Osteocyte (in vitro differentiated cells): ENCODE data around the gene RPRD1B. TPM values are rescaled to one million over a fixed set of nuclear protein-coding genes. Genes with fewer than 3 reads are reported as not detected.

ENCODE experiments used
- DNase-seq: peaks from one replicate; pipeline ENCODE4 v3.0.0; 2021; ENCODE audit warnings: mixed read lengths; ENCODE audit not compliant: unreplicated experiment; ENCODE audit errors: extremely low spot score
- H3K27ac Mint-ChIP-seq: one replicate; pipeline ENCODE4 v1.8.0; 2021; ENCODE audit warnings: mild to moderate bottlenecking, mixed read lengths; ENCODE audit not compliant: unreplicated experiment
- H3K27me3 Mint-ChIP-seq: one replicate; pipeline ENCODE4 v1.8.0; 2021; ENCODE audit warnings: mixed read lengths; ENCODE audit not compliant: unreplicated experiment
- H3K36me3 Mint-ChIP-seq: one replicate; pipeline ENCODE4 v1.8.0; 2021; ENCODE audit warnings: mixed read lengths; ENCODE audit not compliant: unreplicated experiment
- H3K4me1 Mint-ChIP-seq: one replicate; pipeline ENCODE4 v1.8.0; 2021; ENCODE audit warnings: mixed read lengths; ENCODE audit not compliant: unreplicated experiment
- H3K4me3 Mint-ChIP-seq: one replicate; pipeline ENCODE4 v1.8.0; 2021; ENCODE audit warnings: mild to moderate bottlenecking, moderate library complexity, mixed read lengths; ENCODE audit not compliant: unreplicated experiment
- H3K9me3 Mint-ChIP-seq: one replicate; pipeline ENCODE4 v1.8.0; 2021; ENCODE audit warnings: mixed read lengths; ENCODE audit not compliant: unreplicated experiment
- CTCF ChIP-seq: fragments of 200-600 bp; sonication (generic); IDR thresholded peaks from 2 replicates; pipeline ENCODE4 v1.5.0; 2021; ENCODE audit warnings: antibody characterized with exemption, mild to moderate bottlenecking, moderate library complexity
- total RNA-seq: library from RNA; stranded (reverse); gene quantifications from 2 replicates; pipeline ENCODE4 v1.2.1, GENCODE V29; 2021

RPRD1B gene
- total RNA-seq, 1 donor from 2014 or later = 28.5 TPM

- Mint-ChIP-seq H3K4me3 (no peak overlapping the region), H3K27me3 (no peaks in the 10 kb centered on the region), H3K36me3 (no peaks in the 10 kb centered on the region), H3K9me3 (no peaks in the 10 kb centered on the region), H3K27ac (peak overlapping the region; percentile 73), H3K4me1 (peaks cover 28% of the 10 kb centered on the region)
- TF ChIP-seq CTCF = no peak
- peak; percentile 72 for DNase-seq
These were observed 76.3 kb downstream of the RPRD1B start for GRCh38 chr20:38109591-38110524.

- DNase-seq = no peak
- no peaks in the 10 kb centered on the region for H3K36me3 Mint-ChIP-seq
- TF ChIP-seq CTCF = no peak
- no peaks in the 10 kb centered on the region for H3K27me3 Mint-ChIP-seq
- H3K9me3 Mint-ChIP-seq = no peaks in the 10 kb centered on the region
- H3K27ac Mint-ChIP-seq = peak overlapping the region; percentile 73
- no peak overlapping the region for H3K4me3 Mint-ChIP-seq
- H3K4me1 Mint-ChIP-seq = peaks cover 28% of the 10 kb centered on the region
These were observed 77.1 kb downstream of the RPRD1B start for GRCh38 chr20:38110525-38111178.

- H3K9me3 Mint-ChIP-seq = peaks cover 1% of the 10 kb centered on the region
- no peaks in the 10 kb centered on the region for H3K27me3 Mint-ChIP-seq
- no peak for TF ChIP-seq CTCF
- H3K4me1 Mint-ChIP-seq = peaks cover 28% of the 10 kb centered on the region
- no peak overlapping the region for H3K27ac Mint-ChIP-seq
- no peak overlapping the region for H3K4me3 Mint-ChIP-seq
- no peak for DNase-seq
- no peaks in the 10 kb centered on the region for H3K36me3 Mint-ChIP-seq
These were observed 78.1 kb downstream of the RPRD1B start for GRCh38 chr20:38111366-38112232.

- TF ChIP-seq CTCF = no peak
- no peak for DNase-seq
- Mint-ChIP-seq H3K36me3 (no peaks in the 10 kb centered on the region), H3K9me3 (peaks cover 9% of the 10 kb centered on the region), H3K4me3 (no peak overlapping the region), H3K4me1 (peaks cover 29% of the 10 kb centered on the region), H3K27ac (no peak overlapping the region), H3K27me3 (no peaks in the 10 kb centered on the region)
These were observed 78.8 kb downstream of the RPRD1B start for GRCh38 chr20:38112261-38112929.
